ENCODE data around the gene PTPRG.

DNA sequence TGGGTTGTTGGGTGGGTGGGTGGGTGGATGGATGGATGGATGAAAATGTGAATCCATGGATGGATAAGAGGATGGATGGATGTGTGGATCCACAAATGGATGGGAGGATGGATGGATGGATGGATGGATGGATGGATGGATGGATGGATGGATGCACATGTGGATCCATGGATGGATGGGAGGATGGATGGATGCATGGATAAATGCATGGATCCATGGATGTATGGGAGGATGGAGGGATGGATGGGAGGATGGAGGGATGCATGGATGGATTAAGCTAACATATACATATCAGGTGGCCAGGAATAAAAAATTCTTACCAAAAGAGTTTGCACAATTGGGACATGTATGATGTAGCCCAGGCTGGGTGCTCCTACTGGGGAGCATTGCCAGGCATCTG, 616.7 kb downstream of the PTPRG start:
- TF ChIP-seq, protein P1, sequence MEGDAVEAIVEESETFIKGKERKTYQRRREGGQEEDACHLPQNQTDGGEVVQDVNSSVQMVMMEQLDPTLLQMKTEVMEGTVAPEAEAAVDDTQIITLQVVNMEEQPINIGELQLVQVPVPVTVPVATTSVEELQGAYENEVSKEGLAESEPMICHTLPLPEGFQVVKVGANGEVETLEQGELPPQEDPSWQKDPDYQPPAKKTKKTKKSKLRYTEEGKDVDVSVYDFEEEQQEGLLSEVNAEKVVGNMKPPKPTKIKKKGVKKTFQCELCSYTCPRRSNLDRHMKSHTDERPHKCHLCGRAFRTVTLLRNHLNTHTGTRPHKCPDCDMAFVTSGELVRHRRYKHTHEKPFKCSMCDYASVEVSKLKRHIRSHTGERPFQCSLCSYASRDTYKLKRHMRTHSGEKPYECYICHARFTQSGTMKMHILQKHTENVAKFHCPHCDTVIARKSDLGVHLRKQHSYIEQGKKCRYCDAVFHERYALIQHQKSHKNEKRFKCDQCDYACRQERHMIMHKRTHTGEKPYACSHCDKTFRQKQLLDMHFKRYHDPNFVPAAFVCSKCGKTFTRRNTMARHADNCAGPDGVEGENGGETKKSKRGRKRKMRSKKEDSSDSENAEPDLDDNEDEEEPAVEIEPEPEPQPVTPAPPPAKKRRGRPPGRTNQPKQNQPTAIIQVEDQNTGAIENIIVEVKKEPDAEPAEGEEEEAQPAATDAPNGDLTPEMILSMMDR (IDR thresholded peaks at IDR 0.05): no peak
- TF ChIP-seq POLR2A (IDR thresholded peaks at IDR 0.05): no peak
